Stimulated activated CD8-positive, alpha-beta memory T cell treated with anti-CD3 and anti-CD28 coated beads, Interleukin-7, amount 100 ng/mL, for 24 hours (primary cell): ENCODE results near the gene YRDC.
A peak's percentile ranks its signal among the peaks of the same experiment; 100 is the strongest.
"Not testable (repeated sequence)": the region's sequence is repeated elsewhere in the genome, so short reads cannot be mapped to it uniquely, and the experiment has no call there.

ENCODE experiments used
- DNase-seq: peaks from one replicate; pipeline ENCODE4 v3.0.0-alpha.2; 2020; ENCODE audit warnings: low read depth

YRDC gene

GRCh38 chr1:37771440-37771839 is 36.6 kb downstream of the YRDC start:
- DNase-seq: not testable (repeated sequence)

GRCh38 chr1:37767488-37767887 is 40.5 kb downstream of the YRDC start:
- no peak for DNase-seq

GRCh38 chr1:37765916-37766664 is 41.9 kb downstream of the YRDC start:
- no peak for DNase-seq

GRCh38 chr1:37764888-37765441 is 43.0 kb downstream of the YRDC start, which contains the start of gene EPHA10:
Gene EPHA10 (minus strand): TSS chr1:37765120. CDS start chr1:37765066, 54 bp downstream.
- no peak for DNase-seq

GRCh38 chr1:37764414-37764825 is 43.6 kb downstream of the YRDC start:
- DNase-seq: peak; percentile 26

GRCh38 chr1:37763791-37764413 is 44.1 kb downstream of the YRDC start:
- no peak for DNase-seq

- no peak for DNase-seq
Observed at GRCh38 chr1:37762516-37762915, 45.5 kb downstream of the YRDC start.

GRCh38 chr1:37761416-37762095 is 46.5 kb downstream of the YRDC start:
- DNase-seq: no peak

GRCh38 chr1:37759451-37759850 is 48.6 kb downstream of the YRDC start:
- DNase-seq: no peak

GRCh38 chr1:37755951-37756560 is 52.0 kb downstream of the YRDC start:
- DNase-seq: no peak

GRCh38 chr1:37755290-37755689 is 52.7 kb downstream of the YRDC start:
- DNase-seq: no peak

- no peak for DNase-seq
Observed at GRCh38 chr1:37753473-37754321, 54.3 kb downstream of the YRDC start.
